Kidney (tissue), 22 donors: ENCODE measurements around the gene SUCLA2. TPM values are rescaled to one million over a fixed set of nuclear protein-coding genes. Genes with fewer than 3 reads are reported as not detected.
A peak's percentile ranks its signal among the peaks of the same experiment; 100 is the strongest.

Experiments used
- DNase-seq, 5 donors: peaks; one replicate each; pipeline ENCODE4 v3.0.0-alpha.2; 2013 to 2020
- FAIRE-seq: peaks from 2 replicates; lab custom pipeline; 2012; peaks lifted over from hg19 to GRCh38; lab: Jason Lieb, UNC
- H3K27ac ChIP-seq, 2 donors: one replicate each; pipeline ENCODE4 v1.7.0; 2013; ENCODE audit warnings: low read depth in 2 of 2, low read length in 2 of 2, inconsistent platforms in 1 of 2
- H3K27me3 ChIP-seq: one replicate; pipeline ENCODE4 v1.7.1; 2013; ENCODE audit warnings: low read length, inconsistent platforms; ENCODE audit not compliant: control insufficient read depth, insufficient read depth
- H3K36me3 ChIP-seq, 3 donors: one replicate each; pipeline versions ENCODE4 v1.7.0 to v1.7.1; 2013; ENCODE audit warnings: low read length in 3 of 3, control low read depth in 1 of 3, inconsistent platforms in 1 of 3; ENCODE audit not compliant: insufficient read depth in 3 of 3, control insufficient read depth in 2 of 3
- H3K4me1 ChIP-seq, 3 donors: one replicate each; pipeline versions ENCODE4 v1.7.0 to v1.7.1; 2013; ENCODE audit warnings: low read length in 3 of 3, inconsistent platforms in 1 of 3, low read depth in 1 of 3; ENCODE audit not compliant: control insufficient read depth in 2 of 3, insufficient read depth in 2 of 3
- H3K4me3 ChIP-seq, 3 donors: one replicate each; pipeline versions ENCODE4 v1.7.0 to v1.8.1; 2013; ENCODE audit warnings: low read length in 3 of 3, control low read depth in 1 of 3, inconsistent platforms in 1 of 3
- H3K9ac ChIP-seq, 3 donors: one replicate each; pipeline versions ENCODE4 v1.7.0 to v1.7.1; 2013; ENCODE audit warnings: low read length in 3 of 3, control low read depth in 1 of 3, inconsistent platforms in 1 of 3
- H3K9me3 ChIP-seq, 3 donors: one replicate each; pipeline versions ENCODE4 v1.7.0 to v1.7.1; 2013; ENCODE audit warnings: low read length in 3 of 3, control low read depth in 1 of 3, inconsistent platforms in 1 of 3; ENCODE audit not compliant: control insufficient read depth in 2 of 3, insufficient read depth in 1 of 3
- CTCF ChIP-seq: IDR thresholded peaks from 3 replicates; pipeline ENCODE4 v1.5.1; 2012; ENCODE audit warnings: mild to moderate bottlenecking, moderate library complexity, borderline replicate concordance; ENCODE audit not compliant: insufficient read depth; ENCODE audit errors: extremely low read depth
- intact Hi-C: fragments of 100-400 bp; cut with DNase I; formaldehyde crosslinking; loops from one replicate; pipeline ENCODE4 v1.11.1; 2022
- long read RNA-seq, 10 donors: library from polyadenylated mRNA in 1 of 10; unstranded in 1 of 10; transcript quantifications; one replicate each; pipeline ENCODE4 v2.0.0 and lab custom pipeline, GENCODE V29; 2021 to 2026
- polyA plus RNA-seq: library from polyadenylated mRNA; stranded (reverse); fragments of 350-450 nt; fragmentation: Illumina TruSeq; extraction: RNeasy Lipid Tissue Mini Kit (QIAGEN cat#74804); gene quantifications from one replicate; pipeline ENCODE4 v1.2.3, GENCODE V29; 2014; ENCODE audit warnings: low read depth, low replicate concordance; ENCODE audit not compliant: insufficient read depth
- total RNA-seq: library from RNA; stranded (reverse); fragmentation: NEBNext Ultra II Directional; extraction: Animal tissue kit (Norgen Biotek cat#: 25700); gene quantifications from one replicate; pipeline ENCODE4 v1.2.1, GENCODE V29; 2021
- donor health status: control.
- donor health status: control.
- donor health status: control.
- donor health status: control.
- donor health status: control.
- donor health status: DM: yes; HTN: yes; CAD: no.
- donor health status: Normal renal cell carcinoma (clear cell type).

SUCLA2 gene
- 50.7 TPM for total RNA-seq
- polyA plus RNA-seq: 70.4 TPM
- long read RNA-seq, donor 1, transcript SUCLA2-219 (11 exons, 2,111 nt): major isoform, 8 of 102 reads
- long read RNA-seq, donor 1, partial matches to known transcripts: 89 of 102 reads
- long read RNA-seq, donor 1, other reads (novel, unspliced or antisense): 0 of 102 reads
- long read RNA-seq, donor 2, transcript SUCLA2-219 (11 exons, 2,111 nt): major isoform, 25 of 73 reads
- long read RNA-seq, donor 2, transcript SUCLA2-205 (4 exons, 710 nt): minor isoform, 6 of 73 reads
- long read RNA-seq, donor 2, partial matches to known transcripts: 41 of 73 reads
- long read RNA-seq, donor 2, other reads (novel, unspliced or antisense): 0 of 73 reads
- long read RNA-seq, donor 3, transcript SUCLA2-219 (11 exons, 2,111 nt): major isoform, 21 of 46 reads
- long read RNA-seq, donor 3, partial matches to known transcripts: 18 of 46 reads
- long read RNA-seq, donor 3, other reads (novel, unspliced or antisense): 0 of 46 reads
- long read RNA-seq, donor 4, transcript SUCLA2-219 (11 exons, 2,111 nt): major isoform, 21 of 22 reads
- long read RNA-seq, donor 4, partial matches to known transcripts: 0 of 22 reads
- long read RNA-seq, donor 4, other reads (novel, unspliced or antisense): 0 of 22 reads
- long read RNA-seq, donor 5, partial matches to known transcripts: 0 of 7 reads
- long read RNA-seq, donor 5, other reads (novel, unspliced or antisense): 0 of 7 reads
- long read RNA-seq, donor 6, transcript SUCLA2-205 (4 exons, 710 nt): minor isoform, 7 of 72 reads
- long read RNA-seq, donor 6, transcript SUCLA2-219 (11 exons, 2,111 nt): major isoform, 34 of 72 reads
- long read RNA-seq, donor 6, partial matches to known transcripts: 29 of 72 reads
- long read RNA-seq, donor 6, other reads (novel, unspliced or antisense): 0 of 72 reads
- long read RNA-seq, donor 7, transcript SUCLA2-219 (11 exons, 2,111 nt): major isoform, 61 of 73 reads
- long read RNA-seq, donor 7, partial matches to known transcripts: 2 of 73 reads
- long read RNA-seq, donor 7, other reads (novel, unspliced or antisense): 9 of 73 reads
- long read RNA-seq, donor 8, transcript SUCLA2-205 (4 exons, 710 nt): major isoform, 5 of 98 reads
- long read RNA-seq, donor 8, partial matches to known transcripts: 88 of 98 reads
- long read RNA-seq, donor 8, other reads (novel, unspliced or antisense): 0 of 98 reads
- long read RNA-seq, donor 9, transcript SUCLA2-219 (11 exons, 2,111 nt): major isoform, 6 of 14 reads
- long read RNA-seq, donor 9, partial matches to known transcripts: 5 of 14 reads
- long read RNA-seq, donor 9, other reads (novel, unspliced or antisense): 0 of 14 reads
- long read RNA-seq, donor 10, transcript SUCLA2-219 (11 exons, 2,111 nt): major isoform, 11 of 71 reads
- long read RNA-seq, donor 10, partial matches to known transcripts: 56 of 71 reads
- long read RNA-seq, donor 10, other reads (novel, unspliced or antisense): 0 of 71 reads

DNA sequence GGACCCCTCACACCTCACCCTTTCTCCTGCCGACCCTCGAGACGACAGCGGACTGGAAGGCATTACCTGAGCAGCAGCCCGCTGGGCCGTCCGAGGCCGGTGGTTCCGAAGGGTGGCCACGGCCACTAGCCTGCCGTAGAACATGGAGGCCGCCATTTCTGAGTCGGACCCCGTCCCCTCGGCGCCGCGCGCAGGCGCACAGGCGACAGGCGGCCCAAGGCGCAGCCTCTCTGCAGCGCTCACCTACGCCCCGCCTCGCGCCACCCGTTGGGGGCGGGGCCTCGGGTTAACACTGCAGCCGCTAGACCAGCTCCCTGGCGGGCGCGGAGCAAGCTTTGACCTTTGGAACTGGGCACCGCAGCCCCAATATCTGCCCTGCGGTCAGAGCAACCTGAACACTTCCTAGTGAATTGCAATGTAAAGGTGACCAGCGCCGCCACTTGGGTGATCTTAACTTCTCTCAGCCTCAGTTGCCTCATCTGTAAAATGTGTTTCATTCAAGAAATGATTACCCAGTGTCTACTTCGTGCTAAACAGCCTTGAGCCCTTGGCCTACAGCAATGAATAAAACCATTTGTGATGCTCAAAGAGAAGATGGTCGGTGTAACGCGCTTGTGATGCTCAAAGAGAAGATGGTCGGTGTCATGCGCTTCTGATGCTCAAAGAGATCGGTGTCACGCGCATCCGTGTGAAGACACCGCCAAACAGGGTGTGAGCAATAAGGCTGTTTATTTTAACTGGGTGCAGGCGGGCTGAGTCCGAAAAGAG, at the start of gene SUCLA2:
Gene SUCLA2 (minus strand): TSS at position 160 of the 768 bp plus-strand sequence. CDS start 4 bp downstream, at position 156.
- intact Hi-C loops: no loop called here
- peak within 1 kb of the TSS; percentile 11 to 68 for H3K27ac ChIP-seq
- peak; percentile 12 for TF ChIP-seq CTCF

GRCh38 chr13:48050550-48050949, 49.5 kb upstream of the SUCLA2 start:
- H3K27me3 ChIP-seq: no peaks in the 10 kb centered on the region
- no peak overlapping the region for H3K4me3 ChIP-seq
- H3K4me1 ChIP-seq: no peaks in the 10 kb centered on the region
- H3K36me3 ChIP-seq: peaks cover 0 to 11% (median 8%) of the 10 kb centered on the region in 3 donors
- H3K27ac ChIP-seq: no peak overlapping the region
- no peak overlapping the region for H3K9ac ChIP-seq
- no peak for TF ChIP-seq CTCF
- H3K9me3 ChIP-seq: no peaks in the 10 kb centered on the region
- intact Hi-C loops: no loop called here
- no peak for FAIRE-seq
- no peak for DNase-seq

More for the DNA sequence above, at the start of gene SUCLA2:
- DNase-seq: peak; percentile 93 to 98 (median 96)
- peak within 1 kb of the TSS; percentile 76 to 84 (median 77) for H3K9ac ChIP-seq
- no peaks in the 10 kb centered on the region for H3K27me3 ChIP-seq
- peaks cover 0 to 5% (median 3%) of the 10 kb centered on the region in 3 donors for H3K4me1 ChIP-seq
- no peak for FAIRE-seq
- H3K4me3 ChIP-seq: peak within 1 kb of the TSS; percentile 80 to 90 (median 82)
- no peaks in the 10 kb centered on the region for H3K9me3 ChIP-seq
- H3K36me3 ChIP-seq: no peaks in the 10 kb centered on the region
